ENCODE measurements around the gene PLTP. TPM values are rescaled to one million over a fixed set of nuclear protein-coding genes. Genes with fewer than 3 reads are reported as not detected.

Gene PLTP
- total RNA-seq, 1 donor from 2014 or later: 292 TPM

- no peak for TF ChIP-seq CTCF (IDR thresholded peaks at IDR 0.05)
- no peak for TF ChIP-seq POLR2A (IDR thresholded peaks at IDR 0.05)
- TF ChIP-seq POLR2AphosphoS5 (IDR thresholded peaks at IDR 0.05; ENCODE audit: insufficient read depth in 1 of 2, low read depth in 1 of 2): no peak
- Histone ChIP-seq H3K27ac (peak overlapping the region; percentile 63), H3K4me1 (peaks cover 43% of the 10 kb centered on the region), H3K27me3 (no peaks in the 10 kb centered on the region), H3K36me3 (peaks cover 0 to 11% of the 10 kb centered on the region in 2 donors), H3K9me3 (no peaks in the 10 kb centered on the region), H3K4me3 (peak overlapping the region; percentile 74 to 83)
- DNase-seq (ENCODE audit: extremely low spot score in 2 of 2): no peak
- intact Hi-C loops (cut with DNase I): no loop called here
Observed at GRCh38 chr20:45857882-45858216, 54.1 kb downstream of the PLTP start.

GRCh38 chr20:45857114-45857881 lies 54.7 kb downstream of the PLTP start, which contains the start of the genes ACOT8 and ZSWIM3:
TSS of gene ACOT8 (minus strand) at chr20:45857392. CDS start at chr20:45857315, 77 bp downstream.
TSS of gene ZSWIM3 (plus strand) at chr20:45857614. CDS start at chr20:45857826, 212 bp downstream.
- H3K27me3 ChIP-seq: no peaks in the 10 kb centered on the region
- H3K36me3 ChIP-seq: peaks cover 0 to 14% of the 10 kb centered on the region in 2 donors
- peak in 1 of 2 donors; percentile 98 for DNase-seq (ENCODE audit: extremely low spot score in 2 of 2)
- peak within 1 kb of the TSS; percentile 74 to 83 for H3K4me3 ChIP-seq
- H3K9me3 ChIP-seq: no peaks in the 10 kb centered on the region
- TF ChIP-seq POLR2A (IDR thresholded peaks at IDR 0.05) (peak in 1 of 2 donors; percentile 56), CTCF (IDR thresholded peaks at IDR 0.05) (no peak), POLR2AphosphoS5 (IDR thresholded peaks at IDR 0.05; ENCODE audit: insufficient read depth in 1 of 2, low read depth in 1 of 2) (peak; percentile 83 to 95)
- H3K27ac ChIP-seq: peak within 1 kb of the TSS; percentile 63
- intact Hi-C loops (cut with DNase I): no loop called here
- H3K4me1 ChIP-seq: peaks cover 43% of the 10 kb centered on the region

- TF ChIP-seq POLR2A (IDR thresholded peaks at IDR 0.05): no peak
- no peak for TF ChIP-seq CTCF (IDR thresholded peaks at IDR 0.05)
- no peak for TF ChIP-seq POLR2AphosphoS5 (IDR thresholded peaks at IDR 0.05; ENCODE audit: insufficient read depth in 1 of 2, low read depth in 1 of 2)
- peaks cover 0 to 25% of the 10 kb centered on the region in 2 donors for H3K36me3 ChIP-seq
- H3K4me1 ChIP-seq: peaks cover 43% of the 10 kb centered on the region
- H3K9me3 ChIP-seq: no peaks in the 10 kb centered on the region
- no peak overlapping the region for H3K27ac ChIP-seq
- intact Hi-C loops (cut with DNase I): no loop called here
- H3K4me3 ChIP-seq: no peak overlapping the region
- no peak for DNase-seq (ENCODE audit: extremely low spot score in 2 of 2)
- no peaks in the 10 kb centered on the region for H3K27me3 ChIP-seq
Observed at GRCh38 chr20:45853484-45853883, 58.5 kb downstream of the PLTP start.

- Histone ChIP-seq H3K9me3 (no peaks in the 10 kb centered on the region), H3K4me3 (no peak overlapping the region), H3K27me3 (no peaks in the 10 kb centered on the region), H3K27ac (no peak overlapping the region), H3K4me1 (peaks cover 33% of the 10 kb centered on the region), H3K36me3 (peaks cover 0 to 34% of the 10 kb centered on the region in 2 donors)
- DNase-seq (ENCODE audit: extremely low spot score in 2 of 2): no peak
- intact Hi-C loops (cut with DNase I): no loop called here
- TF ChIP-seq POLR2A (IDR thresholded peaks at IDR 0.05) (no peak), POLR2AphosphoS5 (IDR thresholded peaks at IDR 0.05; ENCODE audit: insufficient read depth in 1 of 2, low read depth in 1 of 2) (no peak), CTCF (IDR thresholded peaks at IDR 0.05) (no peak)
Observed at GRCh38 chr20:45852326-45852725, 59.6 kb downstream of the PLTP start.

- Histone ChIP-seq H3K4me1 (peaks cover 29% of the 10 kb centered on the region), H3K27me3 (no peaks in the 10 kb centered on the region), H3K4me3 (no peak overlapping the region), H3K9me3 (no peaks in the 10 kb centered on the region), H3K27ac (no peak overlapping the region), H3K36me3 (peaks cover 0 to 41% of the 10 kb centered on the region in 2 donors)
- no peak for TF ChIP-seq POLR2AphosphoS5 (IDR thresholded peaks at IDR 0.05; ENCODE audit: insufficient read depth in 1 of 2, low read depth in 1 of 2)
- TF ChIP-seq CTCF (IDR thresholded peaks at IDR 0.05): no peak
- no peak for TF ChIP-seq POLR2A (IDR thresholded peaks at IDR 0.05)
- no peak for DNase-seq (ENCODE audit: extremely low spot score in 2 of 2)
- intact Hi-C loops (cut with DNase I): no loop called here
Observed at GRCh38 chr20:45851501-45851900, 60.5 kb downstream of the PLTP start.

All from vagina (tissue), 2 donors.